Neural cell (in vitro differentiated cells): ENCODE results near the gene KDM4B. TPM values are rescaled to one million over a fixed set of nuclear protein-coding genes. Genes with fewer than 3 reads are reported as not detected.

ENCODE experiments used
- H2AFZ ChIP-seq: fragments of 200-600, 300-800 bp; sonication (generic), shearing (Covaris generic); 2 replicates; pipeline ENCODE4 v1.6.0; 2014; ENCODE audit warnings: low read depth, mild to moderate bottlenecking, antibody characterized with exemption, low read length, moderate library complexity
- H3F3A ChIP-seq: fragments of 200-600 bp; shearing (Covaris generic); 2 replicates; pipeline ENCODE4 v1.6.1; 2016; ENCODE audit warnings: mild to moderate bottlenecking, moderate library complexity, mixed read lengths, antibody characterized with exemption, low read length; ENCODE audit not compliant: insufficient read depth, poor library complexity, severe bottlenecking
- H3K27ac ChIP-seq: fragments of 200-600, 300-800 bp; sonication (generic), shearing (Covaris generic); 2 replicates; pipeline ENCODE4 v1.5.1; 2014; ENCODE audit warnings: mild to moderate bottlenecking, low read length, moderate library complexity
- H3K27me3 ChIP-seq: fragments of 300-800, 200-600 bp; sonication (generic), shearing (Covaris generic); 2 replicates; pipeline ENCODE4 v1.6.0; 2014; ENCODE audit warnings: mild to moderate bottlenecking, low read depth, low read length, moderate library complexity; ENCODE audit not compliant: insufficient read depth
- H3K36me3 ChIP-seq: fragments of 300-800, 200-600 bp; sonication (generic), shearing (Covaris generic); 2 replicates; pipeline ENCODE4 v1.5.1; 2014; ENCODE audit warnings: mild to moderate bottlenecking, antibody characterized with exemption, low read length, moderate library complexity; ENCODE audit not compliant: insufficient read depth
- H3K4me2 ChIP-seq: fragments of 300-800, 200-600 bp; sonication (generic), shearing (Covaris generic); 2 replicates; pipeline ENCODE4 v1.6.0; 2014; ENCODE audit warnings: mild to moderate bottlenecking, low read length
- H3K4me3 ChIP-seq: fragments of 300-800, 200-600 bp; sonication (generic), shearing (Covaris generic); 2 replicates; pipeline ENCODE4 v1.5.1; 2014; ENCODE audit warnings: mild to moderate bottlenecking, low read length, moderate library complexity
- H3K79me2 ChIP-seq: fragments of 200-600 bp; shearing (Covaris generic); replicated peaks from 2 replicates; pipeline ENCODE4 v1.6.0; 2014; ENCODE audit warnings: mild to moderate bottlenecking, low read length, moderate library complexity; ENCODE audit not compliant: insufficient read depth
- H3K9ac ChIP-seq: fragments of 300-800, 200-600 bp; sonication (generic), shearing (Covaris generic); 2 replicates; pipeline ENCODE4 v1.6.1; 2016; ENCODE audit warnings: mild to moderate bottlenecking, low read length, mixed read lengths
- H3K9me2 ChIP-seq: fragments of 200-600 bp; shearing (Covaris generic); 2 replicates; pipeline ENCODE4 v1.6.1; 2016; ENCODE audit warnings: mild to moderate bottlenecking, low read length, mixed read lengths; ENCODE audit not compliant: insufficient read depth
- H3K9me3 ChIP-seq: fragments of 200-600, 300-800 bp; sonication (generic), shearing (Covaris generic); 2 replicates; pipeline ENCODE4 v1.6.1; 2016; ENCODE audit warnings: mild to moderate bottlenecking, mixed run types, low read length, moderate library complexity, mixed read lengths
- H4K20me1 ChIP-seq: fragments of 200-600 bp; shearing (Covaris generic); 2 replicates; pipeline ENCODE4 v1.6.1; 2016; ENCODE audit warnings: mild to moderate bottlenecking, mixed run types; ENCODE audit not compliant: insufficient read depth
- CTCF ChIP-seq: fragments of 450-650 bp; IDR thresholded peaks from 2 replicates; pipeline ENCODE4 v1.5.1; 2014; ENCODE audit warnings: antibody characterized with exemption, mild to moderate bottlenecking, moderate library complexity; ENCODE audit not compliant: poor library complexity, severe bottlenecking
- EP300 ChIP-seq: fragments of 450-650 bp; conservative IDR thresholded peaks from 2 replicates; pipeline ENCODE4 v1.6.1; 2014; ENCODE audit warnings: antibody characterized with exemption, mild to moderate bottlenecking, moderate library complexity; ENCODE audit not compliant: poor library complexity, severe bottlenecking
- EZH2 ChIP-seq: fragments of 200-600, 300-800 bp; shearing (Covaris generic), sonication (generic); IDR thresholded peaks from 2 replicates; pipeline ENCODE4 v1.6.1; 2014; ENCODE audit warnings: antibody characterized with exemption, low read length, borderline replicate concordance, mild to moderate bottlenecking; ENCODE audit not compliant: insufficient read depth, poor library complexity, severe bottlenecking
- MXI1 ChIP-seq: fragments of 450-650 bp; conservative IDR thresholded peaks from 2 replicates; pipeline ENCODE4 v1.6.1; 2014; ENCODE audit warnings: antibody characterized with exemption, mild to moderate bottlenecking; ENCODE audit not compliant: poor library complexity, severe bottlenecking
- POLR2AphosphoS5 ChIP-seq: IDR thresholded peaks from 2 replicates; pipeline ENCODE4 v1.6.1; 2012
- RAD21 ChIP-seq: fragments of 450-650 bp; conservative IDR thresholded peaks from 2 replicates; pipeline ENCODE4 v1.6.1; 2014; ENCODE audit warnings: antibody characterized with exemption, mild to moderate bottlenecking, moderate library complexity
- REST ChIP-seq: IDR thresholded peaks from 2 replicates; pipeline ENCODE4 v1.6.1; 2012; ENCODE audit warnings: borderline replicate concordance
- SMC3 ChIP-seq: fragments of 450-650 bp; conservative IDR thresholded peaks from 2 replicates; pipeline ENCODE4 v1.6.1; 2014; ENCODE audit warnings: antibody characterized with exemption, mild to moderate bottlenecking, moderate library complexity; ENCODE audit not compliant: poor library complexity
- TAF1 ChIP-seq: IDR thresholded peaks from 2 replicates; pipeline ENCODE4 v1.6.1; 2012; ENCODE audit warnings: low read depth
- polyA plus RNA-seq: library from polyadenylated mRNA; depleted of rRNA; stranded (reverse); fragments of >200 nt; gene quantifications from 2 replicates; pipeline ENCODE4 v1.2.3, GENCODE V29; 2014

KDM4B gene
- polyA plus RNA-seq, 1 donor from 2014 or later: 19.1 TPM

DNA sequence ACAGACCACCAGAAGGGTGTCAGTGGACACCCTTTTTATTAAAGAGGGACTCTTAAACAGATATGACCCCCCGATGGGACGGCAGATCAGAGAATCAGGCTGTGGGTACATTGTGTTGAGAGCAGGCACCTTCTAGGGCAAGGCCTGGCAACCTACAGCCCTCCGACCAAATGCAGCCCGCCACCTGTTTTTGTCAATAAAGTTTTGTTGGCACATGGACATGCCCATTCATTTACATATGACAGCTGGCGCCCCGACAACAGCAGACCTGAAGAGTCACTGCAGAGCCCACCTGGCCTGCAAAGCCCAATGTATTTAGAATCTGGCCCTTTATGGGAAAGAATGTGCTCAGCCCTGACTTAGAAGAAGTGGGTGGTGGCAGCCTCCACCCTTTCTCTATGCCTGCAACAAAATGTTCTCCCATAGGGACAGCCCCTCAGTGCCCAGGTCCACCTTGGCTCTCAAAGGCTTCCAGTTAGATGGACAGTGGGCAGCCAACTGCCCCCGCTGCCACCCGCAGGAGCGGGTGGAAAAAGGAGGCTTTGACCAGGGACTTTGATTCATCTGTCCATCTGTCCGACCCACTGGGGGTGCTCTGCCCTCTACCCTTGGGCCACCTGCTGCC is 186.8 kb downstream of the KDM4B start (continued):
- no peak for TF ChIP-seq EP300
- no peak for TF ChIP-seq TAF1
- TF ChIP-seq POLR2AphosphoS5: no peak

GRCh38 chr19:5156231-5156986 is 187.5 kb downstream of the KDM4B start:
- Histone ChIP-seq H3K4me3 (no peak overlapping the region), H3K27ac (no peak overlapping the region), H3K36me3 (no peaks in the 10 kb centered on the region), H3K79me2 (no peaks in the 10 kb centered on the region), H3K9ac (no peak overlapping the region), H3K9me3 (no peaks in the 10 kb centered on the region), H3K9me2 (no peaks in the 10 kb centered on the region), H4K20me1 (no peaks in the 10 kb centered on the region), H2AFZ (no peak overlapping the region), H3K4me2 (no peak overlapping the region), H3F3A (no peaks in the 10 kb centered on the region), H3K27me3 (no peaks in the 10 kb centered on the region)
- TF ChIP-seq CTCF (no peak), SMC3 (no peak), EZH2 (no peak), POLR2AphosphoS5 (no peak), REST (no peak), RAD21 (no peak), TAF1 (no peak), EP300 (no peak), MXI1 (no peak)

DNA sequence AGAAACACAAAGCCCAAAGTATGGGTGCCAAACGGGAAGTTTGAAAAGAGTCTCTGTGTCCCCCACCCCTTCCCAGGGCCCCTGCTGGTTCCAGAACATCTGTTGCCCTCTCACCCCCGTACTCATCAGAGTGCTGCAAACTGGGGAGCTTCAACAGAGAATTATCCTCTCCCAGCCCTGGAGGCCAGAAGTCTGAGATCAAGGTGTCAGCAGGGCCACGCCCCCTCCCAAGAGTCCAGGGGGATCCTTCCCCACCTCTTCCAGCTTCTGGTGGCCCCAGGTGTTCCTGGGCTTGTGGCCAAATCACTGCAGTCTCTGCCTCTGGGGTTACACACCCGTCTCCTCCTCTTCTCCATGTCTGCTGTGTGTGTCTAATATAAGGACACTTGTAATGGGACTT is 188.3 kb downstream of the KDM4B start:
- Histone ChIP-seq H2AFZ (no peak overlapping the region), H3K4me2 (no peak overlapping the region), H3K9me2 (no peaks in the 10 kb centered on the region), H3K27ac (no peak overlapping the region), H3K9me3 (no peaks in the 10 kb centered on the region), H3K9ac (no peak overlapping the region), H3K79me2 (no peaks in the 10 kb centered on the region), H3K4me3 (no peak overlapping the region), H3K36me3 (no peaks in the 10 kb centered on the region), H3K27me3 (no peaks in the 10 kb centered on the region), H4K20me1 (no peaks in the 10 kb centered on the region), H3F3A (no peaks in the 10 kb centered on the region)
- no peak for TF ChIP-seq POLR2AphosphoS5
- TF ChIP-seq CTCF: no peak
- no peak for TF ChIP-seq EP300
- no peak for TF ChIP-seq RAD21
- TF ChIP-seq TAF1: no peak
- no peak for TF ChIP-seq SMC3
- TF ChIP-seq REST: no peak
- TF ChIP-seq MXI1: no peak
- TF ChIP-seq EZH2: no peak
